GM12801 (cell line): ENCODE data around the gene OR6A2.

Experiments
- CTCF ChIP-seq: IDR thresholded peaks from one replicate; pipeline ENCODE4 v1.5.1; 2011; ENCODE audit warnings: control low read depth; ENCODE audit not compliant: insufficient read length; ENCODE audit errors: extremely low read depth

The OR6A2 gene

GRCh38 chr11:6799402-6799801 lies at the start of gene OR6A2:
Gene OR6A2 (minus strand): TSS chr11:6799689. CDS start chr11:6795708, 3,981 bp downstream.
- no peak for TF ChIP-seq CTCF

- TF ChIP-seq CTCF = no peak
These were observed 45.9 kb upstream of the OR6A2 start, which contains the start of gene OR10A5 for GRCh38 chr11:6845383-6845782. Gene OR10A5 (plus strand): TSS chr11:6845683. CDS start chr11:6845683, 0 bp downstream.

- no peak for TF ChIP-seq CTCF
These were observed 44.9 kb upstream of the OR6A2 start for GRCh38 chr11:6844356-6844755.

- TF ChIP-seq CTCF = no peak
These were observed 44.2 kb upstream of the OR6A2 start for GRCh38 chr11:6843670-6844069.

- TF ChIP-seq CTCF = no peak
These were observed 42.2 kb upstream of the OR6A2 start for GRCh38 chr11:6841694-6842093.

- TF ChIP-seq CTCF = no peak
These were observed 34.5 kb upstream of the OR6A2 start for GRCh38 chr11:6834021-6834420.

GRCh38 chr11:6833356-6833755 lies 33.9 kb upstream of the OR6A2 start:
- TF ChIP-seq CTCF = no peak

- no peak for TF ChIP-seq CTCF
These were observed 28.6 kb upstream of the OR6A2 start for GRCh38 chr11:6828103-6828502.
